Limb (tissue), 2 donors: ENCODE results near the gene RHBDL2.
"Not testable (repeated sequence)": the region's sequence is repeated elsewhere in the genome, so short reads cannot be mapped to it uniquely, and the experiment has no call there.

Experiments used
- DNase-seq, 2 donors: peaks; one replicate each; pipeline ENCODE4 v3.0.0-alpha.2; 2016; ENCODE audit errors: extremely low spot score in 2 of 2

RHBDL2 gene

GRCh38 chr1:38941527-38942019, at the start of gene RHBDL2:
Gene RHBDL2, minus strand, starts transcription at chr1:38941830. Its CDS starts 22,618 bp downstream, at chr1:38919212.
- DNase-seq = peak in 1 of 2 donors; percentile 31

GRCh38 chr1:38990738-38991637, 49.4 kb upstream of the RHBDL2 start, which contains the start of gene AKIRIN1:
Gene AKIRIN1, plus strand, starts transcription at chr1:38991276. Its CDS starts 105 bp downstream, at chr1:38991381.
- peak; percentile 96 to 100 for DNase-seq

- DNase-seq = no peak
Measured at GRCh38 chr1:38990386-38990737, 48.7 kb upstream of the RHBDL2 start.

- no peak for DNase-seq
Measured at GRCh38 chr1:38989979-38990378, 48.3 kb upstream of the RHBDL2 start.

- not testable (repeated sequence) for DNase-seq
Measured at GRCh38 chr1:38979380-38979779, 37.8 kb upstream of the RHBDL2 start.

GRCh38 chr1:38978245-38978542, 36.6 kb upstream of the RHBDL2 start:
- DNase-seq = not testable (repeated sequence)

GRCh38 chr1:38977399-38978244, 36.0 kb upstream of the RHBDL2 start:
- DNase-seq = not testable (repeated sequence)

- DNase-seq = no peak
Measured at GRCh38 chr1:38973659-38974437, 32.2 kb upstream of the RHBDL2 start.

GRCh38 chr1:38973145-38973544, 31.5 kb upstream of the RHBDL2 start:
- not testable (repeated sequence) for DNase-seq

- DNase-seq = no peak
Measured at GRCh38 chr1:38964140-38964548, 22.5 kb upstream of the RHBDL2 start.

- no peak for DNase-seq
Measured at GRCh38 chr1:38962560-38962959, 20.9 kb upstream of the RHBDL2 start.

- DNase-seq = no peak
Measured at GRCh38 chr1:38962113-38962512, 20.5 kb upstream of the RHBDL2 start.

GRCh38 chr1:38958967-38959366, 17.3 kb upstream of the RHBDL2 start:
- no peak for DNase-seq

GRCh38 chr1:38953433-38953860, 11.8 kb upstream of the RHBDL2 start:
- no peak for DNase-seq

- no peak for DNase-seq
Measured at GRCh38 chr1:38950553-38950952, 8.9 kb upstream of the RHBDL2 start.

- no peak for DNase-seq
Measured at GRCh38 chr1:38944547-38944946, 2.9 kb upstream of the RHBDL2 start.

GRCh38 chr1:38942664-38943428, 1.2 kb upstream of the RHBDL2 start:
- no peak for DNase-seq

GRCh38 chr1:38941093-38941492, 537 bp downstream of the RHBDL2 start:
- DNase-seq = no peak

GRCh38 chr1:38940339-38941047, 1.1 kb downstream of the RHBDL2 start:
- no peak for DNase-seq

GRCh38 chr1:38938722-38939260, 2.8 kb downstream of the RHBDL2 start:
- no peak for DNase-seq
